Keratinocyte (primary cell): ENCODE data around the gene RNF215. TPM values are rescaled to one million over a fixed set of nuclear protein-coding genes. Genes with fewer than 3 reads are reported as not detected.
"Not testable (repeated sequence)": the region's sequence is repeated elsewhere in the genome, so short reads cannot be mapped to it uniquely, and the experiment has no call there.

Source experiments
- DNase-seq: peaks from one replicate; pipeline ENCODE4 v3.0.0-alpha.2; 2011; ENCODE audit warnings: low read depth, missing footprints, low spot score
- FAIRE-seq: peaks from 2 replicates; lab custom pipeline; 2011; peaks lifted over from hg19 to GRCh38; lab: Jason Lieb, UNC
- H2AFZ ChIP-seq: 2 replicates; pipeline ENCODE4 v1.6.0; 2012; ENCODE audit warnings: low read length, control low read depth, inconsistent platforms; ENCODE audit not compliant: control insufficient read depth
- H3K27ac ChIP-seq: 2 replicates; pipeline ENCODE4 v1.5.1; 2011; ENCODE audit warnings: low read length; ENCODE audit not compliant: control insufficient read depth, insufficient read depth
- H3K27me3 ChIP-seq: 3 replicates; pipeline ENCODE4 v1.6.0; 2011; ENCODE audit warnings: low read length; ENCODE audit not compliant: control insufficient read depth, insufficient read depth; ENCODE audit errors: extremely low read depth
- H3K36me3 ChIP-seq, 2 experiments: 2 replicates in 1 of 2; 3 replicates in 1 of 2; pipeline ENCODE4 v1.5.1; 2011; ENCODE audit warnings: low read length in 2 of 2, mild to moderate bottlenecking in 1 of 2; ENCODE audit not compliant: control insufficient read depth in 2 of 2, insufficient read depth in 2 of 2; ENCODE audit errors: extremely low read depth in 1 of 2
- H3K4me1 ChIP-seq: 3 replicates; pipeline ENCODE4 v1.5.1; 2011; ENCODE audit warnings: low read length; ENCODE audit not compliant: control insufficient read depth, insufficient read depth; ENCODE audit errors: extremely low read depth
- H3K4me2 ChIP-seq: 3 replicates; pipeline ENCODE4 v1.6.0; 2011; ENCODE audit warnings: low read depth, low read length; ENCODE audit not compliant: control insufficient read depth, insufficient read depth; ENCODE audit errors: extremely low read depth
- H3K4me3 ChIP-seq, 3 experiments: fragments of 200-600 bp in 1 of 3; sonication (generic) in 1 of 3; 2 replicates in 2 of 3; 3 replicates in 1 of 3; pipeline ENCODE4 v1.5.1; 2011 to 2016; ENCODE audit warnings: low read length in 3 of 3, mild to moderate bottlenecking in 3 of 3, control low read depth in 2 of 3, inconsistent platforms in 1 of 3, low read depth in 1 of 3, mixed read lengths in 1 of 3, mixed run types in 1 of 3, moderate library complexity in 1 of 3; ENCODE audit not compliant: control insufficient read depth in 2 of 3, insufficient read depth in 2 of 3; ENCODE audit errors: extremely low read depth in 1 of 3
- H3K79me2 ChIP-seq: 2 replicates; pipeline ENCODE4 v1.6.0; 2012; ENCODE audit warnings: low read length; ENCODE audit not compliant: control insufficient read depth, insufficient read depth
- H3K9ac ChIP-seq: 3 replicates; pipeline ENCODE4 v1.6.0; 2011; ENCODE audit warnings: low read length; ENCODE audit not compliant: control insufficient read depth, insufficient read depth; ENCODE audit errors: extremely low read depth
- H3K9me1 ChIP-seq: 3 replicates; pipeline ENCODE4 v1.6.0; 2011; ENCODE audit warnings: low read length; ENCODE audit not compliant: control insufficient read depth, insufficient read depth; ENCODE audit errors: extremely low read depth
- H3K9me3 ChIP-seq: 2 replicates; pipeline ENCODE4 v1.5.1; 2012; ENCODE audit warnings: low read depth, low read length; ENCODE audit not compliant: control insufficient read depth
- H4K20me1 ChIP-seq: 3 replicates; pipeline ENCODE4 v1.6.0; 2011; ENCODE audit warnings: low read length; ENCODE audit not compliant: control insufficient read depth, insufficient read depth; ENCODE audit errors: extremely low read depth
- CTCF ChIP-seq, 3 experiments: IDR thresholded peaks in 1 of 3; conservative IDR thresholded peaks in 1 of 3; optimal IDR thresholded peaks in 1 of 3; 2 replicates in 2 of 3; 3 replicates in 1 of 3; pipeline versions ENCODE3 to v1.5.1; 2011; ENCODE audit warnings: low read length in 3 of 3, mild to moderate bottlenecking in 3 of 3, moderate library complexity in 2 of 3, control low read depth in 1 of 3, inconsistent platforms in 1 of 3; ENCODE audit not compliant: insufficient read depth in 2 of 3; ENCODE audit errors: extremely low read depth in 1 of 3
- EZH2 ChIP-seq: IDR thresholded peaks from one replicate; pipeline ENCODE4 v1.6.1; 2012; ENCODE audit warnings: inconsistent platforms, mild to moderate bottlenecking, low read length, moderate library complexity
- dilution Hi-C: fragments of 300-500 bp; cut with MboI; formaldehyde crosslinking; loops from one replicate; pipeline ENCODE4 v1.7.0; 2020; ENCODE audit warnings: low sequenced_read_pairs; ENCODE audit not compliant: extremely low pct_ligation_motif_present
- polyA plus RNA-seq, 5 experiments: library from polyadenylated mRNA; depleted of rRNA in 3 of 5; stranded (reverse) in 3 of 5; stranded (forward) in 1 of 5; unstranded in 1 of 5; fragments of >200 nt; gene quantifications; 1 replicate in 1 of 5; 2 replicates in 3 of 5; 3 replicates in 1 of 5; pipeline versions ENCODE4 v1.2.1 to v1.2.3, GENCODE V29; 2011 to 2012; ENCODE audit warnings: missing spikeins in 2 of 5, low read depth in 1 of 5, low replicate concordance in 1 of 5

RNF215 gene
- polyA plus RNA-seq, 1 donor (not counting 4 experiments of a cell fraction or from before 2014, with no cell fraction given), result 8.3 TPM

GRCh38 chr22:30405731-30406130 is 18.5 kb upstream of the RNF215 start:
- no peak for TF ChIP-seq CTCF (optimal IDR thresholded peaks at IDR 0.05 in 1 of 3, IDR thresholded peaks at IDR 0.05 in 1 of 3, conservative IDR thresholded peaks at IDR 0.05 in 1 of 3; ENCODE audit: extremely low read depth in 1 of 3, insufficient read depth in 2 of 3, low read length in 3 of 3)
- no peak for TF ChIP-seq EZH2

GRCh38 chr22:30404307-30404706 is 17.1 kb upstream of the RNF215 start:
- peaks cover 27 to 50% of the 10 kb centered on the region in 2 experiments for H3K36me3 ChIP-seq
- dilution Hi-C loops, result no loop called here
- TF ChIP-seq EZH2, result no peak
- TF ChIP-seq CTCF (optimal IDR thresholded peaks at IDR 0.05 in 1 of 3, IDR thresholded peaks at IDR 0.05 in 1 of 3, conservative IDR thresholded peaks at IDR 0.05 in 1 of 3; ENCODE audit: extremely low read depth in 1 of 3, insufficient read depth in 2 of 3, low read length in 3 of 3), result no peak
- H3K27me3 ChIP-seq, result no peaks in the 10 kb centered on the region
- H3K9ac ChIP-seq, result no peak overlapping the region
- DNase-seq (no peak), FAIRE-seq (no peak)
- H3K9me1 ChIP-seq, result no peaks in the 10 kb centered on the region
- H3K79me2 ChIP-seq, result peaks cover 55% of the 10 kb centered on the region
- H3K4me3 ChIP-seq, result no peak overlapping the region
- no peak overlapping the region for H3K27ac ChIP-seq
- H2AFZ ChIP-seq, result no peak overlapping the region
- peaks cover 4% of the 10 kb centered on the region for H4K20me1 ChIP-seq
- H3K9me3 ChIP-seq, result no peaks in the 10 kb centered on the region
- H3K4me2 ChIP-seq, result no peak overlapping the region
- peaks cover 27% of the 10 kb centered on the region for H3K4me1 ChIP-seq

More at GRCh38 chr22:30405731-30406130, 18.5 kb upstream of the RNF215 start:
- Histone ChIP-seq H3K27ac (no peak overlapping the region), H3K9ac (no peak overlapping the region), H3K4me1 (peaks cover 15% of the 10 kb centered on the region), H3K9me1 (no peaks in the 10 kb centered on the region), H2AFZ (no peak overlapping the region), H3K4me2 (no peak overlapping the region), H3K9me3 (no peaks in the 10 kb centered on the region), H3K79me2 (peaks cover 42% of the 10 kb centered on the region), H3K27me3 (no peaks in the 10 kb centered on the region), H4K20me1 (peaks cover 4% of the 10 kb centered on the region), H3K4me3 (no peak overlapping the region), H3K36me3 (peaks cover 34 to 55% of the 10 kb centered on the region in 2 experiments)
- DNase-seq (no peak), FAIRE-seq (no peak)
- dilution Hi-C loops, result no loop called here

- H3K27ac ChIP-seq, H3K9me3 ChIP-seq, H3K4me2 ChIP-seq, H4K20me1 ChIP-seq, H3K4me3 ChIP-seq, H3K9ac ChIP-seq, H3K27me3 ChIP-seq, H2AFZ ChIP-seq, FAIRE-seq, dilution Hi-C loops, H3K9me1 ChIP-seq, DNase-seq: not testable (repeated sequence)
- peaks cover 23 to 48% of the 10 kb centered on the region in 2 experiments for H3K36me3 ChIP-seq
- H3K4me1 ChIP-seq, result peaks cover 26% of the 10 kb centered on the region
- peaks cover 69% of the 10 kb centered on the region for H3K79me2 ChIP-seq
These were observed 15.5 kb upstream of the RNF215 start for GRCh38 chr22:30402766-30403104.
